WTC11 (cell line): ENCODE measurements around the gene CTNND2. TPM values are rescaled to one million over a fixed set of nuclear protein-coding genes. Genes with fewer than 3 reads are reported as not detected.

Experiments
- ATAC-seq: fragments of 200-7000 bp; cut with Tn5 transposase; 2 replicates; pipeline ENCODE4 v1.10.0; 2021; ENCODE audit warnings: mild to moderate bottlenecking, moderate library complexity
- CTCF ChIA-PET: fragments of 300-600 bp; sonication (Branson Sonifier 250); formaldehyde crosslinking; loops from one replicate; lab custom pipeline; 2021; ENCODE audit warnings: antibody characterized with exemption; lab: Charles Lee
- POLR2A ChIA-PET: fragments of 350-600 bp; sonication (Branson Sonifier 250); formaldehyde crosslinking; loops from one replicate; lab custom pipeline; 2021; ENCODE audit warnings: antibody characterized with exemption; lab: Charles Lee
- DNase-seq: peaks from one replicate; pipeline ENCODE4 v3.0.0; 2021; ENCODE audit warnings: low spot score
- H3K27ac Mint-ChIP-seq: 2 replicates; pipeline ENCODE4 v1.8.0; 2021; ENCODE audit warnings: mixed read lengths
- H3K27me3 Mint-ChIP-seq: 2 replicates; pipeline ENCODE4 v1.8.0; 2021; ENCODE audit warnings: low read depth, mild to moderate bottlenecking, moderate library complexity, mixed read lengths
- H3K36me3 Mint-ChIP-seq: 2 replicates; pipeline ENCODE4 v1.8.0; 2021; ENCODE audit warnings: mixed read lengths
- H3K4me1 Mint-ChIP-seq: 2 replicates; pipeline ENCODE4 v1.8.0; 2022; ENCODE audit warnings: mixed read lengths
- H3K4me3 Mint-ChIP-seq: 2 replicates; pipeline ENCODE4 v1.8.0; 2021; ENCODE audit warnings: mild to moderate bottlenecking, moderate library complexity, mixed read lengths
- H3K9me3 Mint-ChIP-seq: 2 replicates; pipeline ENCODE4 v1.8.0; 2021; ENCODE audit warnings: mixed read lengths
- ARID4B ChIP-seq: sonication (generic); formaldehyde crosslinking; IDR thresholded peaks from 2 replicates; pipeline ENCODE4 v1.8.0; 2023; ENCODE audit warnings: missing genetic modification reagents, mild to moderate bottlenecking, borderline replicate concordance
- ATF1 ChIP-seq: sonication (generic); formaldehyde crosslinking; IDR thresholded peaks from 2 replicates; pipeline ENCODE4 v1.8.1; 2023; ENCODE audit warnings: mild to moderate bottlenecking, moderate library complexity, missing genetic modification reagents
- ATF2 ChIP-seq: sonication (generic); formaldehyde crosslinking; IDR thresholded peaks from 2 replicates; pipeline ENCODE4 v1.8.1; 2022; ENCODE audit warnings: low read depth, missing genetic modification reagents, borderline replicate concordance
- CBFB ChIP-seq: sonication (generic); formaldehyde crosslinking; IDR thresholded peaks from 2 replicates; pipeline ENCODE4 v1.8.1; 2022; ENCODE audit warnings: mild to moderate bottlenecking, low read depth, missing genetic modification reagents
- CREB1 ChIP-seq: sonication (generic); formaldehyde crosslinking; IDR thresholded peaks from 2 replicates; pipeline ENCODE4 v1.8.0; 2023; ENCODE audit warnings: mild to moderate bottlenecking, missing genetic modification reagents
- ELF4 ChIP-seq: sonication (generic); formaldehyde crosslinking; IDR thresholded peaks from 2 replicates; pipeline ENCODE4 v1.8.1; 2022; ENCODE audit warnings: low read depth, mild to moderate bottlenecking, moderate library complexity, missing genetic modification reagents
- ETV6 ChIP-seq: sonication (generic); formaldehyde crosslinking; IDR thresholded peaks from 2 replicates; pipeline ENCODE4 v1.8.1; 2022; ENCODE audit warnings: mild to moderate bottlenecking, missing genetic modification reagents
- FOXJ3 ChIP-seq: sonication (generic); formaldehyde crosslinking; IDR thresholded peaks from 2 replicates; pipeline ENCODE4 v1.9.0; 2021; ENCODE audit warnings: missing genetic modification reagents, mild to moderate bottlenecking, borderline replicate concordance
- FOXK1 ChIP-seq: sonication (generic); formaldehyde crosslinking; IDR thresholded peaks from 2 replicates; pipeline ENCODE4 v1.8.0; 2022; ENCODE audit warnings: mild to moderate bottlenecking, moderate library complexity, missing genetic modification reagents
- NFE2L1 ChIP-seq: sonication (generic); formaldehyde crosslinking; IDR thresholded peaks from 2 replicates; pipeline ENCODE4 v1.8.1; 2023; ENCODE audit warnings: missing genetic modification reagents
- PREB ChIP-seq: sonication (generic); formaldehyde crosslinking; IDR thresholded peaks from 2 replicates; pipeline ENCODE4 v1.8.1; 2022; ENCODE audit warnings: mild to moderate bottlenecking, missing genetic modification reagents, moderate library complexity, borderline replicate concordance
- RORB ChIP-seq: fragments of 250-450 bp; sonication (Bioruptor Pico); IDR thresholded peaks from 2 replicates; pipeline ENCODE4 v1.9.0; 2021; ENCODE audit warnings: mild to moderate bottlenecking
- SOX15 ChIP-seq: fragments of 250-450 bp; sonication (Bioruptor Pico); IDR thresholded peaks from 2 replicates; pipeline ENCODE4 v1.9.0; 2021; ENCODE audit warnings: mild to moderate bottlenecking
- TCF7 ChIP-seq: sonication (generic); formaldehyde crosslinking; IDR thresholded peaks from 2 replicates; pipeline ENCODE4 v1.8.0; 2022; ENCODE audit warnings: mild to moderate bottlenecking, low read depth, missing genetic modification reagents, moderate library complexity
- ZBTB21 ChIP-seq: sonication (generic); formaldehyde crosslinking; IDR thresholded peaks from 2 replicates; pipeline ENCODE4 v1.8.1; 2023; ENCODE audit warnings: mild to moderate bottlenecking, missing genetic modification reagents, borderline replicate concordance
- ZNF416 ChIP-seq: fragments of 250-450 bp; sonication (Bioruptor Pico); IDR thresholded peaks from 2 replicates; pipeline ENCODE4 v1.9.0; 2021; ENCODE audit warnings: mild to moderate bottlenecking, inconsistent platforms
- ZSCAN18 ChIP-seq: fragments of 250-450 bp; sonication (Bioruptor Pico); IDR thresholded peaks from 2 replicates; pipeline ENCODE4 v2.1.2; 2022; ENCODE audit warnings: mild to moderate bottlenecking, moderate library complexity
- total RNA-seq: library from RNA; stranded (reverse); gene quantifications from 3 replicates; pipeline ENCODE4 v1.2.3, GENCODE V29; 2021
- TF ChIP-seq, protein P1 (sequence below): fragments of 250-450 bp; sonication (Bioruptor Pico); IDR thresholded peaks from 2 replicates; pipeline ENCODE4 v1.9.0; 2021; ENCODE audit warnings: mild to moderate bottlenecking
- TF ChIP-seq, protein P2 (sequence below): sonication (generic); formaldehyde crosslinking; IDR thresholded peaks from 2 replicates; pipeline ENCODE4 v1.8.1; 2022; ENCODE audit warnings: mild to moderate bottlenecking, moderate library complexity, missing genetic modification reagents

CTNND2 gene
- total RNA-seq, 1 experiment from 2014 or later: 11.9 TPM

DNA sequence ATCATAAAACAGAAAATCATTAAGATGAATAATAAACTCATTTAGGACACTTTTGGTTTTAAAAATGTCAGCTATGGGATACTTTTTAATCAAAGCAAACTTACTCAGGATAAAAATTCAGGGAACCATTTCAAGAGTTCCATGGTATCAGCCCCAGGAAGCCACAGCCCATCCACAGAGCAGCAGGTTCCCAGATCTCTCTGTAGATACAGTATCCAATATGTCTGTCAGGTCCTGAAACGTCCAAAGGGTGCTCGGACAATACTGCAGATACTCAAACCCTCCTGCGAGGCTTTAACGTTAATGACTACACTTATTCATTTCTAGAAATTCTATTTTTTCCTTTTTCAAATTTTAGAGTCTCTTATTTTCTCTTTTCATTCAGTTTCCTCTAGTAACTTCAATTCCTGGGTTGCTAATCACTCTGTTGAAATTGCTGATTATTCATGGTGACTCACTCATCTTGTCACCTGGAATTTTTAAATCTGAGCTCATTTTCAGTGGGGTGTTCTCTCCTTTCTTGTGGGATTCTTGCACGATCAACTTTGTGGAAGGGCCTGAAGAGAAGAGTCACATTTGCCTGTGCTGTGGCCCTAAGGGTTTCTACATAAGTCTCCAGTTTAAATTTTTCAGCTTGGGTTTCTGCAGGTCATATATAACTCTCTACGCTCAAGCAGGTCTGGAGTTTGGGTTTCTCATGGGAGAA is 435.8 kb downstream of the CTNND2 start:
- H3K4me3 Mint-ChIP-seq: no peak overlapping the region
- POLR2A ChIA-PET: no interaction called here
- no peak for TF ChIP-seq ETV6 (CRISPR knock-in tag)
- no peak for TF ChIP-seq ATF1 (CRISPR knock-in tag)
- TF ChIP-seq, all 79 proteins: peak for 0
- DNase-seq (no peak), ATAC-seq (no peak)
- peaks cover 10% of the 10 kb centered on the region for H3K4me1 Mint-ChIP-seq
- H3K27ac Mint-ChIP-seq: no peak overlapping the region
- H3K9me3 Mint-ChIP-seq: peaks cover 6% of the 10 kb centered on the region; the same call in 1 of the 2 replicates
- H3K27me3 Mint-ChIP-seq: no peaks in the 10 kb centered on the region; the same call in 1 of the 2 replicates
- H3K36me3 Mint-ChIP-seq: no peaks in the 10 kb centered on the region
- CTCF ChIA-PET: no interaction called here

DNA sequence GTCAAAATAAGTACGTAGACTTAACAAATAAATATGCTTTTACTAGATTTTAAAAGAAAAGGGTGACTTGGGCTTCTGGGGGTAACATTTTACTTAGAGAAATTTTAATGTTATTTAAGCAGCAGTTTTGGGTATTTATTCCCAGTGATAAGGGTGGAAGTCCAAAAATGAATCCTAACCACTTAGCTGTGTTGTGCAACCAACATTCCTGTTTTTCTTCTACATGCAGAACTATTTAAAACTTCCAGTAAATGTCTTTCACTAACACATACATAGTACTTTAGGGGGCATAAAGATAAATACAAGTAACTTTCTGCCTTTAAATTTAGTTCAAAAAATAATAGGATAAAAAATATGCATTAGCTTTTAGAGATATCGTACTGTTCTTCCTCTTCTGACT is 436.7 kb downstream of the CTNND2 start:
- ChIA-PET POLR2A (no interaction called here), CTCF (no interaction called here)
- H3K27me3 Mint-ChIP-seq: no peaks in the 10 kb centered on the region; the same call in 1 of the 2 replicates
- H3K9me3 Mint-ChIP-seq: peaks cover 6% of the 10 kb centered on the region; the same call in 1 of the 2 replicates
- H3K27ac Mint-ChIP-seq: no peak overlapping the region
- TF ChIP-seq, protein P1, sequence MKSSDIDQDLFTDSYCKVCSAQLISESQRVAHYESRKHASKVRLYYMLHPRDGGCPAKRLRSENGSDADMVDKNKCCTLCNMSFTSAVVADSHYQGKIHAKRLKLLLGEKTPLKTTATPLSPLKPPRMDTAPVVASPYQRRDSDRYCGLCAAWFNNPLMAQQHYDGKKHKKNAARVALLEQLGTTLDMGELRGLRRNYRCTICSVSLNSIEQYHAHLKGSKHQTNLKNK: no peak
- no peak for TF ChIP-seq ETV6 (CRISPR knock-in tag)
- no peak for TF ChIP-seq ATF2
- TF ChIP-seq FOXK1 (CRISPR knock-in tag): no peak
- TF ChIP-seq PREB (CRISPR knock-in tag): no peak
- TF ChIP-seq TCF7 (CRISPR knock-in tag): no peak
- no peak for TF ChIP-seq RORB
- no peak for TF ChIP-seq ZNF416 (CRISPR knock-in tag)
- TF ChIP-seq ARID4B: no peak
- TF ChIP-seq FOXJ3: no peak
- no peak for TF ChIP-seq ZSCAN18 (CRISPR knock-in tag)
- TF ChIP-seq CBFB (CRISPR knock-in tag): no peak
- ATAC-seq (no peak), DNase-seq (no peak)
- no peaks in the 10 kb centered on the region for H3K36me3 Mint-ChIP-seq
- no peak overlapping the region for H3K4me3 Mint-ChIP-seq
- peaks cover 10% of the 10 kb centered on the region for H3K4me1 Mint-ChIP-seq

DNA sequence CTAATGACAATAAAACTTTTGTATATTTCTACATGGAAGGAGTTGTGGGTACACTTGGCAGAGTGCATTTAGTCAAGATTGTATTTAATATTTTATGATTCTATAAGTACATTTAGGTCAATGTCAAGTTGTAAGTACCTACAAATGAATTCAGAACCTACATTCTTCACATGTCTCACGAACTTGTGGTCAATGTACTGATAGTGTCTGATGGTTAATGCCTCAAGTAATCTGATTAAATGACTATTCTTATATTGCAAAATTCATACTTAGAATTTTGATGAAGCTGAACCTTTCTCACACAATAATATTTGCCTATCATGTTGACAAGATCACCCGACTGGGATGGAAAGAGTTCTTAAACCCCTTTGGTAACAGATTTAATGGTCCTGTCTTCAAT is 444.5 kb downstream of the CTNND2 start:
- Mint-ChIP-seq H3K9me3 (no peaks in the 10 kb centered on the region), H3K27ac (no peak overlapping the region), H3K36me3 (no peaks in the 10 kb centered on the region), H3K27me3 (no peaks in the 10 kb centered on the region; the same call in 1 of the 2 replicates), H3K4me3 (no peak overlapping the region), H3K4me1 (peaks cover 3% of the 10 kb centered on the region)
- ATAC-seq (no peak), DNase-seq (no peak)
- POLR2A ChIA-PET: no interaction called here
- CTCF ChIA-PET: no interaction called here
- TF ChIP-seq ELF4: no peak
- TF ChIP-seq NFE2L1 (CRISPR knock-in tag): no peak
- TF ChIP-seq SOX15: no peak
- TF ChIP-seq ZBTB21 (CRISPR knock-in tag): no peak
- TF ChIP-seq, protein P2, sequence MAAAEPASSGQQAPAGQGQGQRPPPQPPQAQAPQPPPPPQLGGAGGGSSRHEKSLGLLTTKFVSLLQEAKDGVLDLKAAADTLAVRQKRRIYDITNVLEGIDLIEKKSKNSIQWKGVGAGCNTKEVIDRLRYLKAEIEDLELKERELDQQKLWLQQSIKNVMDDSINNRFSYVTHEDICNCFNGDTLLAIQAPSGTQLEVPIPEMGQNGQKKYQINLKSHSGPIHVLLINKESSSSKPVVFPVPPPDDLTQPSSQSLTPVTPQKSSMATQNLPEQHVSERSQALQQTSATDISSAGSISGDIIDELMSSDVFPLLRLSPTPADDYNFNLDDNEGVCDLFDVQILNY: no peak
- no peak for TF ChIP-seq CREB1 (CRISPR knock-in tag)
